ENCODE measurements around the gene KHNYN.

GRCh38 chr14:24442240-24443052, 12.7 kb downstream of the KHNYN start, which contains the start of gene SDR39U1:
- TF ChIP-seq FOXM1 (IDR thresholded peaks at IDR 0.05; ENCODE audit: borderline replicate concordance) = no peak
- TF ChIP-seq PKNOX1 (IDR thresholded peaks at IDR 0.05) = no peak
- peak; percentile 35 for TF ChIP-seq ELF4 (IDR thresholded peaks at IDR 0.05)
- TF ChIP-seq FOXK2 (IDR thresholded peaks at IDR 0.05) = peak; percentile 79; the same call in 1 of the 2 replicates
- no peak for TF ChIP-seq SUZ12 (IDR thresholded peaks at IDR 0.05)
- no peak for TF ChIP-seq TARDBP (IDR thresholded peaks at IDR 0.05)
- no peak for TF ChIP-seq HDGF (IDR thresholded peaks at IDR 0.05; ENCODE audit: borderline replicate concordance)
